8988T (cell line): ENCODE measurements around the gene TNK2.
"Not testable (repeated sequence)": the region's sequence is repeated elsewhere in the genome, so short reads cannot be mapped to it uniquely, and the experiment has no call there.

Experiments used
- DNase-seq: peaks from one replicate; pipeline ENCODE4 v3.0.0; 2011

The TNK2 gene

GRCh38 chr3:195844671-195845218 is 63.6 kb downstream of the TNK2 start:
- DNase-seq, result no peak

DNA sequence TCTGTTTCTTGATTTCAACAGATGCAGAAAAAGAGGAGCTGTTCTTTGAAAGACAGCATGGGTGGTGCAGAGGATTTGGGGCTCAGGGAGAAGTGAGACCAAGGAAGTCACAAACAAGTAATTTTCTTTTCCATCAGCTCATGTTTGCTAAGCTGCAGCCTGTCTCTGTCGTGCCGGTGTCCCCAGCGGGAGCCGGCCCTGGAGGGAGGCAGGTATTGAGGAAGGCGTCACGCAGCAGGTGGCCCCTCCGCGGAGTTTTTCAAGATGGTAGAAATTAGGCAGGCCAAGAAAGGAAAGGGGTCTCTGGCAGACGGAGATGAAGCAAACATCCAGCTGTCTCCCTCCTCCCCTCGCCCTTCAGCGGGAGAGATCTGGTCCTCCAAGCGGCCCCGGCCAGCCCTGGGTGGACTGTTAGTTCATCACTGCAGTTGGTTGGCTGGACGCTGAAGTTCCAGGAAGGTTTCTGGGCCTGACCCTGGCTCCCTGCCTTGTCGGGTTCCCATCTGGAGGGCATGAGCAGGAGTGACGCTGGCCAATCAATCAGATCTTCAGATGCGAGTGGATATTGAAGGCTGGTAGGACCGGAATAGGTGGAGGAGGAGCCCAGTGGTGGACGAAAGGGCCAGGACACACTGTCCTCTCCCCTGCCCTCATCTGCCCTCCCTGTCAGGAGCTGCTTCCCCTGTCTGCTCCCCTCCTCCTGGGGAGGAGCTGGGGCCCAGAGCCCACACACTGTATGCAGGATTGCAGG is 68.9 kb downstream of the TNK2 start:
- no peak for DNase-seq

- no peak for DNase-seq
Measured at GRCh38 chr3:195838714-195839113, 69.6 kb downstream of the TNK2 start.

DNA sequence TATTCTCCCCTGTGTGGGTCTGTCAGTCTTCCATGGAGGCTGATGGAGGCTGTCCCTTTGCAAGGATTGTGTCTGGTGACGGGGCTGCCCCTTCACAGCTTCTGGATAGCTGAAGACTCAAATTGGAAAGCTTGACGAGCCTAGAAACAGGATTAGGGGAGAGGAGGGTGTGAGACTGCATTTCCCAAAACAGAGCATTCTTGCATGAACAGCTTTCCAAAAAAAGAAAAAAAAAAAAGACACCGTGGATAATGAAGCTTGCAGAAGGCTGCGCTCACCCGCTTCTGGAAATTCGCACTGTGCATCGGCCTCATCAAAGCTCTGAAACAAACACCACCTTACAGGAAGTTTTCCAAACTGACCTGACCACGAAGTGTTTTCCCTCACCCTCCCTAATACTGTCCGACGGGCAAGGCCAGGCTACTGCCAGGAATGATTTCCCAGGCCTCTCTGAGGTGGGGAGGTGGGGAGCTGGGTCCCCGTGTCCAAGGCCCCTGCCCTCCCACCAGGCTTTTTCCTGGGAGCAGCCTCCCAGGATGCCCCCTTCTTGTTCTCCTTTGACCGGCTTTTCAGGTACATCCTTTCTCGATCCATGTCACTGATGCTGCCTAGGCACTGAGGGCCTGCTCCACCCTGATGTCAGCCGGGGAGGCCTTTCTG is 71.7 kb downstream of the TNK2 start:
- no peak for DNase-seq

DNA sequence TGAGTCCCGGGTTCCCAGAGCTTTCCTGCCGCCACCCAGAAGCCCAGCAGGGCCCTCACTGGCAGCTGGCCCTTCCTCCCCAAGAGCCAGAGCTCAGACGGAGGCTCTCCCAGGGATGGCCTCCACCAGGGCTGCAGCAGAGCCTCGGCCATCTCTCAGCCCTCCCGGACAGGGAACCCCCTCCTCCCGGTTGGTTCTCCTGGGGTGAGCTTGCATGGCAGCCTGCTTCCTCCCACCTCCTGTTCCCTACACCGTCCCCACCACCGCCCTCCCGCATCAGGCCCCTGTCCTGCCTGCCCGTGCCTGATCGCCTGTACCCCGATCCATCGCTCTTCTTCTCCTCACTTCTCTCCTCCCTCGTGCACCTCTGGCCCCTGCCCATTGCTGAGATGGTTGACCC is 72.6 kb downstream of the TNK2 start:
- DNase-seq, result no peak

DNA sequence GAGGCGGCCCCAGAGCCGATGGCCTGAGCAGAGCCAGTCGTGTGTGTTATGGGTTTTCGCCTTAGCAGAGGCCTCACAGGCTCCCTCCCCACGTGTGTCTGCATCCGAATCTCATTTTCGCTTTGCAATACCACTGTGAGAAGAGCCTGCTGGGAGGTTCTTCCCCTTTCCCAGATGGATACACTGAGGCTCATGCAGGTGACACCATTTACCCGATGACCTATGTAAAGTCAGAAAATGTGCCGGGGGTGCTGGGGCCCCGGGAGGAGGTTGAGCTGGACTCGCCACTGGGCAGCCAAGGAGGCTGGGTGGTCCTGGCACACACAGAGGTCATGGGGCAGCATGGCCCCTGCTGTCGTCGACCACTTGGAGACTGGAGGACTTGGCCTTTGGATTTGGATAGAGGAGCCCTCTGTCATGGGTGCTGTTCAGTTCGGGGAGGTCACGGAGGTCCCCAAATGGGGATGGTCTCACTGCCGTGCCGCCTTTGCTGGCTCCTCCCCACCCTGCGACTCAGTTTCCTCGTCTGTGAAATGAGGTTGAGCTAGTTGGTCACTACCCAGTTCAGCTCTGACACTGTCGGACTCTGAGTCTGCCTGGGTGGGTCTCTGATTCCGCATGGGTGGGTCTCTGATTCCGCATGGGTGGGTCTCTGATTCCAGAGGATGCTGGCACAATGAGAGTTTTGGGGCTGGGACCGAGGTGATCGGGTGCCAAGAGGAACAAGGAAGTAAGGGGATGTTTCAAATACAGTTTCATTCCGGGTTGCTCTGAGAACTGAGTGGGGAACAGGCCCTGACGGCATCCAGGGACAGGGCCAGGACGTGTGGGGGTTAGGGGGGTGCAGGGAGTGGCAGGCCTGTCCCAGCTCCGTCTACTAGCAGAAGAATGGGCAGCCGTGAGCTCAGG is 73.4 kb downstream of the TNK2 start:
- DNase-seq, result no peak

DNA sequence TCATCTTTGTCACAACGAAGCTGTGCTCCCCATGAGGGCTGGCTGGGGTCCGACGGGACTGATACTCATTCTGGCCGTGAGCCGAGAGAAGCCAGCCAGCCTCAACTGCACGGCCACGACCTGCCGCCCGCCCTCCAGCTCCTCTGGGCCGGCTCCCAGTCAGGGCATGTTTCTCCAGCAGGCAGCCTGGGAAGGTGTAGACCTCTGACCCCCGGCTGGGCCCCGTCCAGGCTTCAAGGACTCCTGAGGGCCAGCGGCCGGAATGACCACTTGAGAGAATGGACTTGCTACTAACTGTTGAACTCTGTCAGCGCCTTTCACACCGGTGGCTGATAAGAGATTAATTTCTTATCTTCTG is 78.5 kb downstream of the TNK2 start:
- no peak for DNase-seq

- DNase-seq, result no peak
Measured at GRCh38 chr3:195828762-195829161, 79.6 kb downstream of the TNK2 start.

GRCh38 chr3:195825857-195826804 is 82.2 kb downstream of the TNK2 start:
- DNase-seq, result no peak

DNA sequence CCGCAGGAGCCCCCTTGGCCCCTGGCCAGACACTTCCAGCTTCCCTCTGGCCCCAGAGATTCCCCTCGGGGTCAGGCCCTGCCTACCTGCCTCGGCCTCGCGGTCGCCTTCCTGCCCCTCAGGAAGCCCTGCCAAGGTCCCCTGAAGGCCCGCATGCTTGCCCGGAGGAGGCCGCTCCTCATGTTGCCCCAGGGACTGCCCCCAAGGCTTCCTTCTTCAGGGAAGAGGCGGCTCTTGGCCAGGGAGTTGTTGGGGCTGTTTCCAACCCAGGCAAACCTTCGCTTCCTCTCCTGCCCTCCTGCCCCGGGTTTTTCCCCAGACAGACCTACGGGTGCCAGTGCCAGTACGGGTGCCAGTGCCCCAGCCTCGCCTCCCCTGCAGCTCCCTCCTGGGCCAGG is 83.2 kb downstream of the TNK2 start:
- DNase-seq, result no peak

DNA sequence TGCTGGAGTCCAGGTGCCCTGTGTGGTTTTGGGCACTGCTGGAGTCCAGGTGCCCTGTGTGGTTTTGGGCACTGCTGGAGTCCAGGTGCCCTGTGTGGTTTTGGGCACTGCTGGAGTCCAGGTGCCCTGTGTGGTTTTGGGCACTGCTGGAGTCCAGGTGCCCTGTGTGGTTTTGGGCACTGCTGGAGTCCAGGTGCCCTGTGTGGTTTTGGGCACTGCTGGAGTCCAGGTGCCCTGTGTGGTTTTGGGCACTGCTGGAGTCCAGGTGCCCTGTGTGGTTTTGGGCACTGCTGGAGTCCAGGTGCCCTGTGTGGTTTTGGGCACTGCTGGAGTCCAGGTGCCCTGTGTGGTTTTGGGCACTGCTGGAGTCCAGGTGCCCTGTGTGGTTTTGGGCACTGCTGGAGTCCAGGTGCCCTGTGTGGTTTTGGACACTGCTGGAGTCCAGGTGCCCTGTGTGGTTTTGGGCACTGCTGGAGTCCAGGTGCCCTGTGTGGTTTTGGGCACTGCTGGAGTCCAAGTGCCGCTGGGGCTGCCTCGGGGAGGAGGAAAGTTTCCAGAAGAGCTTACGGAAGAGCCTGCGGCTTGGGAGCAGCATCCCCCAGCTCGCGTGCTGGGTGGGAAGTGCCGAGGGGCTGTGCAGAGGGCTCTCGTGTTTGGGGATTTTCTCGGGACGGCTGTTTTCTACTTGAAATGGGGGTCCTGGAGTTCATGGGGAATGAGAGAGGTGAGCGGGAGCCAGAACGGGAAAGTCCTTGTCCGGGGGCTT is 83.7 kb downstream of the TNK2 start:
- not testable (repeated sequence) for DNase-seq

DNA sequence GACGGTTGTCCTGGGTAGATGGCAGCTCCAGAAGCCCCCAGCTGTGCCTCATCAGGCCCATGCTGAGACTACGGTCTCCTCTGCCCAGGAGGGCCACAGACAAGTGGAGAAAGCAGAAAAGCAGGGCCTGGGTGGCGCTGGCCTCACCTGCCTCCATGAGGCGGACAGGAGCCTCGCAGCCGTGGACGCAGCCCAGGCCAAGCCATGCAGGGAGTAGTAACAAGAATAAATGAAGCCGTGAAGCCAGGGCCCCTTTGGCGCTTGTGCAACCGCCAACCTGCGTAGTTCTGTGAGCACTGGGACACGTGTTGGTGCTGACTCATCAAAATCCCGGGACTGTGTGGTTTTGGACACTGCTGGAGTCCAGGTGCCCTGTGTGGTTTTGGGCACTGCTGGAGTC is 84.4 kb downstream of the TNK2 start:
- no peak for DNase-seq

- DNase-seq, result no peak
Measured at GRCh38 chr3:195823280-195823679, 85.1 kb downstream of the TNK2 start.

DNA sequence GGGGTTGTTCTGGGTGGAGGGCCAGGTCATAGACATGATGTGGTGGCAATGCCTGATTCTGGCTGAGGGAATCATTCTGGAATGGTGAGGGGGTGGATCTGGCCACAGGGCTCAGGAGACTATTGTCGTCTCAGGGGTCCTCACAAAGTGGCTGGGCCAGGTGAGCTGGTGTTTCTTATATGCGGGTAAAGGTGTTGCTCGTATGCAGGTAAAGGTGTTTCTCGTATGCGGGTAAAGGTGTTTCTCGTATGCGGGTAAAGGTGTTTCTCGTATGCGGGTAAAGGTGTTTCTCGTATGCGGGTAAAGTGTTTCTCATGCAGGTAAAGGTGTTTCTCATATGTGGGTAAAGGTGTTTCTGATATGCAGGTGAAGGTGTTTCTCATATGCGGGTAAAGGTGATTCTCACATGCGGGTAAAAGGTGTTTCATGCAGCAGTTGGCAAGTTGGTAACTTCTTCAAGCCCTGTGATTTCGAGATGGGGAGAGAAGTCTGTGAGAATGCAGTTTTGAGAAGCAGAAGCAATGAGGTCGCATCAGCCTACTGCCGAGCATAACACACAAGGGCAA is 86.1 kb downstream of the TNK2 start:
- no peak for DNase-seq

- no peak for DNase-seq
Measured at GRCh38 chr3:195821403-195822130, 86.8 kb downstream of the TNK2 start.

DNA sequence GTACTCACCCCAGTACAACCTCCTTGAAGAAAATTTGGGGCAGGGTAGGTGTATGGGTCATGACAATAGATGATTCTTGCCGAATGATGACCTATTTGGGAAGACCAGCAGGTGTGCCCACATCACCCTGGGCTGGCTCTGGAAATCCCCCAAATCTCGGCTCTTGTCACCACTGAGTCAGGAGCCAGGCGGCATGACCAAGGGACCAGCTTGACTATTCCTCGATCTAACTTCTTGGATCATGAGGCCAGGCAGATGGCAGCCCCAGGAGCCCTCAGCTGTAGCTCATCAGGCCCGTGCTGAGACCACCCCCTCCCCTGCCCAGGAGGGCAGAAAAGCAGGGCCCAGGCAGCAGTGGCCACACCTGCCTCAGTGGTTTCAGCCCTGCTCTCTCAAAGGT is 87.5 kb downstream of the TNK2 start:
- no peak for DNase-seq

- DNase-seq, result no peak
Measured at GRCh38 chr3:195820186-195820585, 88.2 kb downstream of the TNK2 start.

DNA sequence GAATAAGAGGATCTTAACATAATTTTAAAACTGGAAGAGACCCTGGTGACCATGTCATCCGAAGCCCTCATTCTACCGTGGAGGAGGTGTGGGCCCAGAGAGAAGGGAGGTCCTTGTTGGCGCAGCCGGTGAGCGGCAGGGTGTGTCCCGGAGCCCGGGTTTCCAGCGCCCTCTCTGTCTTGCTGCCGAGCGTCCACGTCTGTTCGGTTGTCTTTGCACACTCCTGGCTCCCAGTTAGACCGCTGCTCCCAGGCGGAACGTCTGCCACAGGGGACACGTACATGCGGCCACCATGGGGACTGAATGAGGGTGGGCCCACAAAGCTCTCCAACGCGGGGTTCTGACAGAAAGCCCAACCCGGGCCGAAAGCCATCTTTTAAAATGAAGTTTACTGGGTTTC is 90.0 kb downstream of the TNK2 start:
- no peak for DNase-seq

GRCh38 chr3:195817578-195818135 is 90.7 kb downstream of the TNK2 start:
- no peak for DNase-seq

DNA sequence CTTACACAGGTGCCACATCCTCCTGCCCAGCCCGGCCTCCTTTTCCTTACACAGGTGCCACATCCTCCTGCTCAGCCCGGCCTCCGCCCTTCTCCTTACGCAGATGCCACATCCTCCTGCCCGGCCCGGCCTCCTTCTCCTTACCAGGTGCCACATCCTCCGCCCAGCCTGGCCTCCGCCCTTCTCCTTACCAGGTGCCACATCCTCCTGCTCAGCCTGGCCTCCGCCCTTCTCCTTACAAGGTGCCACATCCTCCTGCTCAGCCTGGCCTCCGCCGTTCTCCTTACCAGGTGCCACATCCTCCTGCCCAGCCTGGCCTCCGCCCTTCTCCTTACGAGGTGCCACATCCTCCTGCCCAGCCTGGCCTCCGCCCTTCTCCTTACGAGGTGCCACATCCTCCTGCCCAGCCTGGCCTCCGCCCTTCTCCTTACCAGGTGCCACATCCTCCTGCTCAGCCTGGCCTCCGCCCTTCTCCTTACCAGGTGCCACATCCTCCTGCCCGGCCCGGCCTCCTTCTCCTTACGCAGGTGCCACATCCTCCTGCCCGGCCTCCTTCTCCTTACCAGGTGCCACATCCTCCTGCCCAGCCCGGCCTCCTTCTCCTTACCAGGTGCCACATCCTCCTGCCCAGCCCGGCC is 92.0 kb downstream of the TNK2 start:
- DNase-seq, result not testable (repeated sequence)
